ENCODE measurements around the gene RIPPLY2.

GRCh38 chr6:83849127-83849526, 4.0 kb upstream of the RIPPLY2 start:
- no peak for TF ChIP-seq EZH2 (IDR thresholded peaks at IDR 0.05; ENCODE audit: borderline replicate concordance, low read depth, low read length, poor library complexity, severe bottlenecking)
- TF ChIP-seq, protein P1, sequence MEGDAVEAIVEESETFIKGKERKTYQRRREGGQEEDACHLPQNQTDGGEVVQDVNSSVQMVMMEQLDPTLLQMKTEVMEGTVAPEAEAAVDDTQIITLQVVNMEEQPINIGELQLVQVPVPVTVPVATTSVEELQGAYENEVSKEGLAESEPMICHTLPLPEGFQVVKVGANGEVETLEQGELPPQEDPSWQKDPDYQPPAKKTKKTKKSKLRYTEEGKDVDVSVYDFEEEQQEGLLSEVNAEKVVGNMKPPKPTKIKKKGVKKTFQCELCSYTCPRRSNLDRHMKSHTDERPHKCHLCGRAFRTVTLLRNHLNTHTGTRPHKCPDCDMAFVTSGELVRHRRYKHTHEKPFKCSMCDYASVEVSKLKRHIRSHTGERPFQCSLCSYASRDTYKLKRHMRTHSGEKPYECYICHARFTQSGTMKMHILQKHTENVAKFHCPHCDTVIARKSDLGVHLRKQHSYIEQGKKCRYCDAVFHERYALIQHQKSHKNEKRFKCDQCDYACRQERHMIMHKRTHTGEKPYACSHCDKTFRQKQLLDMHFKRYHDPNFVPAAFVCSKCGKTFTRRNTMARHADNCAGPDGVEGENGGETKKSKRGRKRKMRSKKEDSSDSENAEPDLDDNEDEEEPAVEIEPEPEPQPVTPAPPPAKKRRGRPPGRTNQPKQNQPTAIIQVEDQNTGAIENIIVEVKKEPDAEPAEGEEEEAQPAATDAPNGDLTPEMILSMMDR (conservative IDR thresholded peaks at IDR 0.05; ENCODE audit: low read depth, low read length) = no peak
